HL-60 (cell line): Measurements from ENCODE around the gene CRABP1.

Source experiments
- DNase-seq, 2 experiments: peaks; one replicate each; pipeline ENCODE4 v3.0.0-alpha.2; 2010 to 2020; ENCODE audit warnings: low read depth in 1 of 2, low spot score in 1 of 2
- H3K27ac ChIP-seq: fragments of 250-450 bp; sonication (Bioruptor Pico); replicated peaks from 2 replicates; pipeline ENCODE4 v1.5.1; 2020; ENCODE audit warnings: mild to moderate bottlenecking, moderate library complexity
- H3K27me3 ChIP-seq: fragments of 250-450 bp; sonication (Bioruptor Pico); 2 replicates; pipeline ENCODE4 v1.5.1; 2021; ENCODE audit warnings: mild to moderate bottlenecking, moderate library complexity; ENCODE audit not compliant: insufficient read depth, poor library complexity, severe bottlenecking
- H3K4me3 ChIP-seq: replicated peaks from 2 replicates; pipeline ENCODE4 v1.5.1; 2011; ENCODE audit warnings: mild to moderate bottlenecking, control low read depth, low read length; ENCODE audit not compliant: insufficient read depth
- GABPA ChIP-seq: IDR thresholded peaks from 2 replicates; pipeline ENCODE4 v1.6.1; 2012; ENCODE audit warnings: low read depth
- POLR2AphosphoS5 ChIP-seq: IDR thresholded peaks from 2 replicates; pipeline ENCODE4 v1.6.1; 2012; ENCODE audit warnings: low read depth
- SPI1 ChIP-seq: IDR thresholded peaks from 2 replicates; pipeline ENCODE4 v1.6.1; 2012; ENCODE audit warnings: low read depth, mild to moderate bottlenecking, borderline replicate concordance
- TF ChIP-seq, protein P1 (sequence below): IDR thresholded peaks from 2 replicates; pipeline ENCODE4 v1.6.1; 2012; ENCODE audit warnings: low read depth; ENCODE audit not compliant: insufficient replicate concordance
- TF ChIP-seq, protein P2 (sequence below): IDR thresholded peaks from one replicate; pipeline ENCODE4 v1.5.1; 2011; ENCODE audit warnings: low read length, control low read depth, inconsistent platforms; ENCODE audit not compliant: insufficient read depth

Gene CRABP1

DNA sequence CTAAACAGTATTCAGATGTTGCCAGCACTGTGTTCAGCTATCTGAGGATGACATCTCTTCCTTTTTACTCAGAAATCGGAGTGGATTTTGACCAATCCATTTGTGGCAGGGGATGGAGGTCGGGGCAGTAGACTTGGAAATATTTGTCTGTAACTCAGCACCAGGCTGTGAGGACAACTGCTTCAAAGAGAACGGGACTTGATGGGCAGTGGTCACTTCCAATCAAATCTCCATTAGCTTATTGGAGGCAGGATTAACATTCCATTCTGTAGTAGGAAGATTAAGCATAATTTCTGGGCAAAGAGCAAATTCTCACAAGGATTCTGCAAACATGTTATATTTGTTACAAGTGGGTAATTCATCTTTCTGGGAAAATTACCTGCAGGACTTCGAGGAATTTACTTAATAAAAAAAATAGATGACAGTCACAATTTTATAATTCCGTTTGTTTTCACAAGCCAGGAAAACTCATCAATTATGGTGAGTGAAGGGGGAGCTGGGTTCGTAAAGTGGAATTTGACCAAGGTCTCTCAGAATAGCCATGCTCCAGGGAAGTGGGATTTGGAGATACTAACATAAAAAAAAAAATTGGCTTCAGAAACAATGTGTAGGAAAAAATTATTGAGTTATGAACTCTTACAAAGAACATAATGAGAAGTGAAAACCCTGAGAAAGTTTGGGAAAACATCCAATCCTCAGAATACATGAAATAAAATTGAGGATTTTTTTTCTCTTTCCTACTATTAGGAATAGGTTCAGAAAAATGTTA is 18.1 kb downstream of the CRABP1 start:
- Histone ChIP-seq H3K27me3 (no peaks in the 10 kb centered on the region), H3K27ac (no peak overlapping the region), H3K4me3 (no peak overlapping the region)
- TF ChIP-seq GABPA: no peak
- TF ChIP-seq, protein P1, sequence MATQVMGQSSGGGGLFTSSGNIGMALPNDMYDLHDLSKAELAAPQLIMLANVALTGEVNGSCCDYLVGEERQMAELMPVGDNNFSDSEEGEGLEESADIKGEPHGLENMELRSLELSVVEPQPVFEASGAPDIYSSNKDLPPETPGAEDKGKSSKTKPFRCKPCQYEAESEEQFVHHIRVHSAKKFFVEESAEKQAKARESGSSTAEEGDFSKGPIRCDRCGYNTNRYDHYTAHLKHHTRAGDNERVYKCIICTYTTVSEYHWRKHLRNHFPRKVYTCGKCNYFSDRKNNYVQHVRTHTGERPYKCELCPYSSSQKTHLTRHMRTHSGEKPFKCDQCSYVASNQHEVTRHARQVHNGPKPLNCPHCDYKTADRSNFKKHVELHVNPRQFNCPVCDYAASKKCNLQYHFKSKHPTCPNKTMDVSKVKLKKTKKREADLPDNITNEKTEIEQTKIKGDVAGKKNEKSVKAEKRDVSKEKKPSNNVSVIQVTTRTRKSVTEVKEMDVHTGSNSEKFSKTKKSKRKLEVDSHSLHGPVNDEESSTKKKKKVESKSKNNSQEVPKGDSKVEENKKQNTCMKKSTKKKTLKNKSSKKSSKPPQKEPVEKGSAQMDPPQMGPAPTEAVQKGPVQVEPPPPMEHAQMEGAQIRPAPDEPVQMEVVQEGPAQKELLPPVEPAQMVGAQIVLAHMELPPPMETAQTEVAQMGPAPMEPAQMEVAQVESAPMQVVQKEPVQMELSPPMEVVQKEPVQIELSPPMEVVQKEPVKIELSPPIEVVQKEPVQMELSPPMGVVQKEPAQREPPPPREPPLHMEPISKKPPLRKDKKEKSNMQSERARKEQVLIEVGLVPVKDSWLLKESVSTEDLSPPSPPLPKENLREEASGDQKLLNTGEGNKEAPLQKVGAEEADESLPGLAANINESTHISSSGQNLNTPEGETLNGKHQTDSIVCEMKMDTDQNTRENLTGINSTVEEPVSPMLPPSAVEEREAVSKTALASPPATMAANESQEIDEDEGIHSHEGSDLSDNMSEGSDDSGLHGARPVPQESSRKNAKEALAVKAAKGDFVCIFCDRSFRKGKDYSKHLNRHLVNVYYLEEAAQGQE: no peak
- DNase-seq: no peak

DNA sequence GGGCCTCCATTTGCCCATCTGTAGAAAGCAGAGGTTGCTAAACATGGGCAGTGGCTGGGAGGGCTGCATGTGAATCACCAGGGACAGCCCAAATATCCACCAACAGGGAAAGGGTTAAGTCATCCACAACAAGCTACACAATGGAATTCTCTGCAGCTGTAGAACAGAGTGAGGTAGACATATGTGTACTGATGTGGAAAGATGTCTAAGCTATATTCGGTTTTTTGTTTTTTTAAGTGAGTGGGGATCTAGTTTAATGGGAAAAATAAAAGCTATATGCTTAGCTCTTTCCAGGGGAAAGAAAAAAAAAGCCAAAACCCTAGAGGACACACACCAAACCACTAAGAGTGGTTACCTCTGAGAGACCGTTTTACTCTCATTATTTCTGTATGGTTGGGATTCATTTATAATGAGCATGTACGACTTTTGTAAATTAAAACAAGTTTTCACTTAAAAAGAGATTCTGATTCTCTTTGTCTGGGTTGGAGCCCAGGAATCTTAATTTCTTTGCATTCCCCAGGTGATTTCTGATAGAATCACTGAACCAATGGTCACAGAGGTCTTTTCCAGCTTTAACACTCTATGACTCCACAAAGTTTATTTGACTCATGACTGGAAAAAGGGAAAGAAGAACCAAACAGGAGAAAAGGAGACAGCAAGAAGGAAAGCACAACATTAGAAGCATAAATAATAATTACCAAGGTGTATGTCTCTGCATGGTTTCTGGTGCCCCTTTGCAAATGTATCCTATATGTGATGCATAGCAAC is 19.1 kb downstream of the CRABP1 start:
- Histone ChIP-seq H3K4me3 (no peak overlapping the region), H3K27ac (no peak overlapping the region), H3K27me3 (no peaks in the 10 kb centered on the region)
- TF ChIP-seq SPI1: no peak
- no peak for DNase-seq

DNA sequence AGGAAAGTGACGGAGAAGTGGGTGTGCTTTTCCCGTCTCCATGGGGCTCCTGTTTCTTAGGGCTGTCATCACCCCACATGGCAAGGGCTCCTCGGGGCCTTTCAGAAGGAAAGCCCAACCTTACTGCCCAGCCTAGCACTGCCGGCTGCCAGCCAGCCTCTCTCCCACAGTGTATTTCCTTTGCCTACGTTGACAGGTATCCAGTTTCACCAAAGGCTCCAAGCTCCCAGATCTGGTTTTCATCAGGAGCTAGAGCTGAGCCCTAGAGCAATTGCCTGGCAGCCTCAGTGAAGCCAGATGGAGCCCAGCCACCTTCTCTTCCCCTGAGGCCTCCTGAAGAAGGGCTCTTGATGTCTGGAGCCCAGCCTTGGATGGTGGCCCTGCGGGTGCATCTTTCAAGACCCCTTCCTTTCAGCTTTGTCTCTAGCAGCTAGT is 20.2 kb downstream of the CRABP1 start:
- no peak for DNase-seq
- H3K27ac ChIP-seq: no peak overlapping the region
- no peaks in the 10 kb centered on the region for H3K27me3 ChIP-seq
- TF ChIP-seq, protein P1: no peak
- TF ChIP-seq GABPA: no peak
- no peak for TF ChIP-seq SPI1
- no peak for TF ChIP-seq POLR2AphosphoS5
- TF ChIP-seq, protein P2, sequence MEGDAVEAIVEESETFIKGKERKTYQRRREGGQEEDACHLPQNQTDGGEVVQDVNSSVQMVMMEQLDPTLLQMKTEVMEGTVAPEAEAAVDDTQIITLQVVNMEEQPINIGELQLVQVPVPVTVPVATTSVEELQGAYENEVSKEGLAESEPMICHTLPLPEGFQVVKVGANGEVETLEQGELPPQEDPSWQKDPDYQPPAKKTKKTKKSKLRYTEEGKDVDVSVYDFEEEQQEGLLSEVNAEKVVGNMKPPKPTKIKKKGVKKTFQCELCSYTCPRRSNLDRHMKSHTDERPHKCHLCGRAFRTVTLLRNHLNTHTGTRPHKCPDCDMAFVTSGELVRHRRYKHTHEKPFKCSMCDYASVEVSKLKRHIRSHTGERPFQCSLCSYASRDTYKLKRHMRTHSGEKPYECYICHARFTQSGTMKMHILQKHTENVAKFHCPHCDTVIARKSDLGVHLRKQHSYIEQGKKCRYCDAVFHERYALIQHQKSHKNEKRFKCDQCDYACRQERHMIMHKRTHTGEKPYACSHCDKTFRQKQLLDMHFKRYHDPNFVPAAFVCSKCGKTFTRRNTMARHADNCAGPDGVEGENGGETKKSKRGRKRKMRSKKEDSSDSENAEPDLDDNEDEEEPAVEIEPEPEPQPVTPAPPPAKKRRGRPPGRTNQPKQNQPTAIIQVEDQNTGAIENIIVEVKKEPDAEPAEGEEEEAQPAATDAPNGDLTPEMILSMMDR: no peak
- no peak overlapping the region for H3K4me3 ChIP-seq

DNA sequence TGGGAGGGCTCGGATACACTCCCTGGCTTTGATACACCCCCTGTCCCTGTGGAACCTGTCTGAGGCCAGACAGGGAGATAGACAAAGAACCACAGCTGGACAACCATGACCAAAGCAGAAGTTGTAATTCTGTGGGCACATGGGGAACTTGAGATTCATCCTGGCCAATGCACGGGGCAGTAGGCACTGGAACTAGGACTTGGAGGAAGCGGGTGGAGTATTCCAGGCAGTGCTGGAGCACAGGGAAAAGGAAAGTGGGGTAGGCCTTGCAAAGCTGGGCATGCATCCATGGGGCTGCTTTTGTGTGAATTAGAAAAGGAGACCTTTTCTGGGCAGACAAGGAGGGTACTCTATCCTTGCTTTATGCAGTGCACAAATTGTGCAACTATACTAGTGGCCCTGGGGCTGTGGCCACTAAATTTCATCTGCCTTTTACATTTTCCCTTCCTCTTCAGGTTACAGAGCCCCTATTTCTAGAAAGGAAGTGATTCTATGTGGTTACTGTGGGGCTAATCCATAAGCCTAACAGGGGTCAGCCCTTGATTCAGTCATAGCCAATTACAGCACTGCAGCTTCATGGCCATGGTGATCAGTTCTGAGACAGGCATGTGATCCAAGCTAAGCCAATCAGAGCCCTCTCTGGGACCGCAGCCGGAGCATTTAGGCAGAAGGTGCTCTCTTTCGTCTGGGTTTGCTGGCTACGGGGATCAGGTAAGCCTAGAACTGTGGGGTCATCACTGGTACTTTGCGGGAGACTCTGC is 21.0 kb downstream of the CRABP1 start:
- Histone ChIP-seq H3K27ac (no peak overlapping the region), H3K27me3 (no peaks in the 10 kb centered on the region), H3K4me3 (no peak overlapping the region)
- TF ChIP-seq, protein P1: no peak
- TF ChIP-seq SPI1 (peak; percentile 5; the same call in 1 of the 2 replicates), POLR2AphosphoS5 (no peak), GABPA (no peak)
- TF ChIP-seq, protein P2: no peak
- DNase-seq: peak; percentile 7 to 66
